Pancreas (tissue), 10 donors: ENCODE results near the gene FOXO1. TPM values are rescaled to one million over a fixed set of nuclear protein-coding genes. Genes with fewer than 3 reads are reported as not detected.
A peak's percentile ranks its signal among the peaks of the same experiment; 100 is the strongest.

ENCODE experiments used
- ATAC-seq, 4 donors: fragments of 200-7000 bp; cut with Tn5 transposase; one replicate each; pipeline versions ENCODE4 v1.8.0 to v1.9.1; 2020; ENCODE audit warnings: mild to moderate bottlenecking in 4 of 4, moderate library complexity in 4 of 4
- DNase-seq, 6 donors: peaks; one replicate each; pipeline ENCODE4 v3.0.0-alpha.2; 2020
- FAIRE-seq: peaks from 2 replicates; lab custom pipeline; 2012; peaks lifted over from hg19 to GRCh38; lab: Jason Lieb, UNC
- H3K27ac ChIP-seq, 4 donors: fragments of 200-600 bp; sonication (generic); 1 replicate in 3 of 4; 2 replicates in 1 of 4; pipeline versions ENCODE4 v1.5.0 to v1.8.0; 2020
- H3K27me3 ChIP-seq, 4 donors: fragments of 200-600 bp; one replicate each; pipeline ENCODE4 v1.8.0; 2021
- H3K36me3 ChIP-seq, 3 donors: fragments of 200-600 bp; sonication (generic) in 1 of 3; one replicate each; pipeline versions ENCODE4 v1.5.0 to v1.8.0; 2020 to 2021
- H3K4me1 ChIP-seq, 3 donors: fragments of 200-600 bp; one replicate each; pipeline ENCODE4 v1.8.0; 2021
- H3K4me3 ChIP-seq, 4 donors: fragments of 200-600 bp; sonication (generic) in 2 of 4; one replicate each; pipeline versions ENCODE4 v1.5.0 to v1.8.0; 2020 to 2021
- H3K9me3 ChIP-seq, 4 donors: fragments of 200-600 bp; one replicate each; pipeline ENCODE4 v1.8.0; 2021
- WGBS, 2 donors: extraction: QIAGEN DNeasy Blood & Tissue Kit; methylation state at CpG; one replicate each; pipeline ENCODE4 v1.1.7; 2013; 5-methylcytosine and 5-hydroxymethylcytosine counted together
- intact Hi-C, 3 donors: fragments of 100-400 bp; cut with DNase I; formaldehyde crosslinking; loops; one replicate each; pipeline versions ENCODE4 v1.11.1 to v1.14.2; 2022
- polyA plus RNA-seq, 2 donors: library from polyadenylated mRNA; stranded (reverse); fragments of 200-250 nt; gene quantifications; one replicate each; pipeline ENCODE4 v1.2.3, GENCODE V29; 2013
- total RNA-seq, 6 donors: library from RNA; stranded (reverse); fragmentation: NEBNext Ultra II Directional in 4 of 6; extraction: Animal tissue kit (Norgen Biotek cat#: 25700) in 4 of 6; gene quantifications; one replicate each; pipeline versions ENCODE4 v1.2.1 to v1.2.4, GENCODE V29; 2021 to 2023
- TF ChIP-seq, protein P1 (sequence below), 4 donors: fragments of 200-600 bp; sonication (generic) in 3 of 4; IDR thresholded peaks; one replicate each; pipeline versions ENCODE4 v1.5.0 to v1.8.0; 2021; ENCODE audit warnings: antibody characterized with exemption in 4 of 4
- donor health status: healthy with polysubstance abuse.
- donor health status: DM: no; HTN: no; CAD: no; lungs with moderate emphysema.
- donor health status: DM: no; HTN: no; CAD: no.
- donor health status: control.
- donor health status: control.
- donor health status: Bipolar disorder and iron deficiency.
- donor health status: DM: yes; HTN: yes; CAD: no.
- donor health status: DM: no; HTN: no; CAD: no.
- donor health status: DM: no; HTN: no; CAD: no.
- donor health status: DM: yes; HTN: yes; CAD: no.

Gene FOXO1
- total and polyA plus RNA-seq, 8 donors = 3.8 to 21.9 (median 15.0) TPM

DNA sequence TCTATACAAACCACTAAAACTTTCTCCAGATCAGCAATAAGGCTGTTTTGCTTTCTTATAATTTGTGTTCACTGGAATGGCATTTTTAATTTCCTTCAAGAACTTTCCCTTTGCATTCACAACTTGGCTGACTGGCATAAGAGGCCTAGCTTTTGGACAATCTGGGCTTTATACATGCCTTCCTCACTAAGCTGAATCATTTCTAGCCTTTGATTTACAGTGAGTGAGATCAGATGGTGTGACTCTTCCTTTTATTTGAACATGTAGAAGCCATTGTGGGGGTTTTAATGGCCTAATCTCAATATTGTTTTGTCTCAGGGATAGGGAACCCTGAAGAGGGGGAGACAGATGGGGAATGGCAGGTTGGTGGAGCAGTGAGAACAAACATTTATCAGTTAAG is 82.7 kb downstream of the FOXO1 start:
- DNase-seq = no peak
- H3K36me3 ChIP-seq = no peaks in the 10 kb centered on the region
- H3K4me1 ChIP-seq = peaks cover 4 to 35% (median 5%) of the 10 kb centered on the region in 3 donors
- no peak for FAIRE-seq
- H3K27ac ChIP-seq = no peak overlapping the region
- no peaks in the 10 kb centered on the region for H3K9me3 ChIP-seq
- H3K4me3 ChIP-seq = no peak overlapping the region
- no peaks in the 10 kb centered on the region for H3K27me3 ChIP-seq
- intact Hi-C loops = no loop called here
- TF ChIP-seq, protein P1, sequence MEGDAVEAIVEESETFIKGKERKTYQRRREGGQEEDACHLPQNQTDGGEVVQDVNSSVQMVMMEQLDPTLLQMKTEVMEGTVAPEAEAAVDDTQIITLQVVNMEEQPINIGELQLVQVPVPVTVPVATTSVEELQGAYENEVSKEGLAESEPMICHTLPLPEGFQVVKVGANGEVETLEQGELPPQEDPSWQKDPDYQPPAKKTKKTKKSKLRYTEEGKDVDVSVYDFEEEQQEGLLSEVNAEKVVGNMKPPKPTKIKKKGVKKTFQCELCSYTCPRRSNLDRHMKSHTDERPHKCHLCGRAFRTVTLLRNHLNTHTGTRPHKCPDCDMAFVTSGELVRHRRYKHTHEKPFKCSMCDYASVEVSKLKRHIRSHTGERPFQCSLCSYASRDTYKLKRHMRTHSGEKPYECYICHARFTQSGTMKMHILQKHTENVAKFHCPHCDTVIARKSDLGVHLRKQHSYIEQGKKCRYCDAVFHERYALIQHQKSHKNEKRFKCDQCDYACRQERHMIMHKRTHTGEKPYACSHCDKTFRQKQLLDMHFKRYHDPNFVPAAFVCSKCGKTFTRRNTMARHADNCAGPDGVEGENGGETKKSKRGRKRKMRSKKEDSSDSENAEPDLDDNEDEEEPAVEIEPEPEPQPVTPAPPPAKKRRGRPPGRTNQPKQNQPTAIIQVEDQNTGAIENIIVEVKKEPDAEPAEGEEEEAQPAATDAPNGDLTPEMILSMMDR (IDR thresholded peaks at IDR 0.05) = no peak
- no peak for ATAC-seq

DNA sequence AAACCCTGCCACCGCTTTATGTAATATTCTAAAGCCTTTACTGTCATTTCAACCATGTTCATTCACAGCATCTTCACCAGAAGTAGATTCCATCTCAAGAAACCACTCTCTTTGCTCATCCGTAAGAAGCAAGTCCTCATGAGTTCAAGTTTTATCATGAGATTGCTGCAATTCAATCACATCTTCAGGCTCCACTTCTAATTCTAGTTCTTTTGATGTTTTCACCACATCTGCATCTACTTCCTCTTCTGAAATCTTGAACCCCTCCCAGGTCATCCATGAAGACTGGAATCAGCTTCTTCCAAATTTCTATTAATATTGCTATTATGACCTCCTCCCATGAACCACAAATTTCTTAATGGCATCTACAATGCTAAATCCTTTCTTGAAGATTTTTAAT is 83.9 kb downstream of the FOXO1 start:
- Histone ChIP-seq H3K27me3 (no peaks in the 10 kb centered on the region), H3K4me3 (no peak overlapping the region), H3K27ac (no peak overlapping the region), H3K4me1 (peaks cover 3 to 30% (median 5%) of the 10 kb centered on the region in 3 donors), H3K9me3 (no peaks in the 10 kb centered on the region), H3K36me3 (no peaks in the 10 kb centered on the region)
- 96 to 100% methylated on average over 2 of the region's 2 CpGs for WGBS, 2 donors
- intact Hi-C loops = no loop called here
- DNase-seq = no peak
- no peak for ATAC-seq
- FAIRE-seq = no peak
- TF ChIP-seq, protein P1 (IDR thresholded peaks at IDR 0.05) = no peak

- DNase-seq (no peak), ATAC-seq (peak in 1 of 4 donors; percentile 7), FAIRE-seq (no peak)
- TF ChIP-seq, protein P1 (IDR thresholded peaks at IDR 0.05) = no peak
- Histone ChIP-seq H3K4me1 (peaks cover 3 to 17% (median 5%) of the 10 kb centered on the region in 3 donors), H3K27me3 (no peaks in the 10 kb centered on the region), H3K4me3 (no peak overlapping the region), H3K36me3 (no peaks in the 10 kb centered on the region), H3K9me3 (no peaks in the 10 kb centered on the region), H3K27ac (no peak overlapping the region)
- 73 to 87% methylated on average over 1 of the region's 1 CpG for WGBS, 2 donors
- intact Hi-C loops = no loop called here
These were observed 85.2 kb downstream of the FOXO1 start for GRCh38 chr13:40581277-40581579.

DNA sequence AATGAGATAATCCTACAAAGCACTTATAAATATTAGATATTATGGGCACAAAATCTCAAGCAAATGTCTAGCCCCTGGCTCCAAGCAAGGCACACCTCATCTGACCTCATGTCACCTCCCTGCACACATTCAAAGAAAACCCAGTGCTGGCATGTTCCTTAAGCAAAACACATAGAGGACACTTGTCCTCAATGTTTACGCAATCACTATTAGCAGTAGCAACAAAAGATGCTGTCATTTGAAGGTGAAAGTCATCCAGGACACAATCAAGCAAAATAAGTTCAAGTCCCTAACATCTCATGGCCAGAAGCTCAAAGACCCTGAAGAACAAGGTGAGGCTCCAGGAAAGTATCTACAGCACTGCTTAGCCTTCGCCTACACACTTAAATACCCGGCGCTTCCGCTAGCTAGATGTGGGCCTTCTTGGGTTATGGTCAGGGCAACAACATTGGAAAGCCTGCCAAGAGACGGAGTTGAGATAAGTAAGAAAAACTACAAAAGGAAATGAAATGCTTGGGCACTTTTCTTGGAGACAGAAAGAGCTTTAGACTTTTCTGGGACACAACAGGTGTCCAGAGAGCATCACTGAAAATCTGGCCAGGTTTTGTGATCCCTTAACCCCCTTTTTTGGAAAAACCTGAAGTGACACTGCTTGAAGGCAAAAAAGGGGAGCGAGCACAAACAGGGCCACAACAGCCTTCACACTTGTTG is 85.7 kb downstream of the FOXO1 start:
- Histone ChIP-seq H3K27me3 (no peaks in the 10 kb centered on the region), H3K4me3 (no peak overlapping the region), H3K36me3 (no peaks in the 10 kb centered on the region), H3K9me3 (no peaks in the 10 kb centered on the region), H3K4me1 (peaks cover 3 to 12% (median 4%) of the 10 kb centered on the region in 3 donors), H3K27ac (no peak overlapping the region)
- peak; percentile 31 to 68 (median 62) for ATAC-seq
- intact Hi-C loops = no loop called here
- 65 to 73% methylated on average over 7 of the region's 7 CpGs for WGBS, 2 donors
- peak in 1 of 6 donors; percentile 16 for DNase-seq
- no peak for FAIRE-seq
- TF ChIP-seq, protein P1 (IDR thresholded peaks at IDR 0.05) = no peak

DNA sequence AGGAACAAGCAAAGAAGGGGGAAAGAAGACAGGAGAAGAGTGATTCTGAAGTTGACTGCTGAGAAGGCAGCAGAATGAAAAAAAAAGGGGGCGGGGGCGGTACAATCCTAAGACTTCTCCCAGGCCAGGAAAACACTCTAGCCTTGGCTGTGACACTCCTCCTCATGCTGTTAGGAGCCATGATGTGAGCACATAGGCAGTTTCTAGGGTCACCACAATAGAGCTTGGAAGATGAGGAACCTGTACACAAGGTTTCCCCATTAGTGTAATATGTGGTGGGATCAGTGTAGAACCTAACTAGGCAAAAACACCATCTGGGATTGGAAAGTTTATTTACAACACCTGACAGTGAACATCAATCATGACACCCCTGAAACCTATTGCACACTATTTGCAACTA is 86.9 kb downstream of the FOXO1 start:
- no peak overlapping the region for H3K27ac ChIP-seq
- H3K36me3 ChIP-seq = no peaks in the 10 kb centered on the region
- no peak for ATAC-seq
- H3K4me3 ChIP-seq = no peak overlapping the region
- TF ChIP-seq, protein P1 (IDR thresholded peaks at IDR 0.05) = no peak
- intact Hi-C loops = no loop called here
- H3K9me3 ChIP-seq = no peaks in the 10 kb centered on the region
- WGBS, 2 donors = 87 to 96% methylated on average over 2 of the region's 2 CpGs
- H3K4me1 ChIP-seq = peaks cover 0 to 7% (median 0%) of the 10 kb centered on the region in 3 donors
- no peaks in the 10 kb centered on the region for H3K27me3 ChIP-seq
- no peak for DNase-seq
- FAIRE-seq = no peak
